SK-N-MC (cell line): ENCODE results near the gene GUCY1A2.

Experiments used
- EZH2 ChIP-seq: fragments of 200-600 bp; sonication (generic); IDR thresholded peaks from one replicate; pipeline ENCODE4 v1.6.1; 2017; ENCODE audit warnings: antibody characterized with exemption
- POLR2AphosphoS5 ChIP-seq: IDR thresholded peaks from 2 replicates; pipeline ENCODE4 v1.6.1; 2012; ENCODE audit warnings: mild to moderate bottlenecking, low read depth, low read length, borderline replicate concordance

GRCh38 chr11:106668147-106668546 lies 350.1 kb downstream of the GUCY1A2 start:
- TF ChIP-seq EZH2 (no peak), POLR2AphosphoS5 (no peak)
